ENCODE measurements around the gene GRID1.

The GRID1 gene

GRCh38 chr10:86226781-86227201, 139.8 kb downstream of the GRID1 start:
- no peak for TF ChIP-seq JUND (IDR thresholded peaks at IDR 0.05; ENCODE audit: low read depth)
- DNase-seq (ENCODE audit: low read depth in 1 of 2, low spot score in 1 of 2), result no peak
- in situ Hi-C loops (cut with HindIII; ENCODE audit: low pct_unique_long_range_greater_than_20kb, low sequenced_read_pairs), result no loop called here

GRCh38 chr10:86226016-86226415, 140.6 kb downstream of the GRID1 start:
- no peak for TF ChIP-seq JUND (IDR thresholded peaks at IDR 0.05; ENCODE audit: low read depth)
- in situ Hi-C loops (cut with HindIII; ENCODE audit: low pct_unique_long_range_greater_than_20kb, low sequenced_read_pairs), result no loop called here
- DNase-seq (ENCODE audit: low read depth in 1 of 2, low spot score in 1 of 2), result no peak

- DNase-seq (ENCODE audit: low read depth in 1 of 2, low spot score in 1 of 2), result no peak
- in situ Hi-C loops (cut with HindIII; ENCODE audit: low pct_unique_long_range_greater_than_20kb, low sequenced_read_pairs), result no loop called here
- no peak for TF ChIP-seq JUND (IDR thresholded peaks at IDR 0.05; ENCODE audit: low read depth)
Measured at GRCh38 chr10:86225103-86225782, 141.4 kb downstream of the GRID1 start.

GRCh38 chr10:86224354-86225102, 142.1 kb downstream of the GRID1 start:
- no peak for TF ChIP-seq JUND (IDR thresholded peaks at IDR 0.05; ENCODE audit: low read depth)
- in situ Hi-C loops (cut with HindIII; ENCODE audit: low pct_unique_long_range_greater_than_20kb, low sequenced_read_pairs), result no loop called here
- no peak for DNase-seq (ENCODE audit: low read depth in 1 of 2, low spot score in 1 of 2)

- in situ Hi-C loops (cut with HindIII; ENCODE audit: low pct_unique_long_range_greater_than_20kb, low sequenced_read_pairs), result no loop called here
- TF ChIP-seq JUND (IDR thresholded peaks at IDR 0.05; ENCODE audit: low read depth), result no peak
- DNase-seq (ENCODE audit: low read depth in 1 of 2, low spot score in 1 of 2), result no peak
Measured at GRCh38 chr10:86223256-86223655, 143.3 kb downstream of the GRID1 start.

GRCh38 chr10:86222687-86223086, 143.9 kb downstream of the GRID1 start:
- in situ Hi-C loops (cut with HindIII; ENCODE audit: low pct_unique_long_range_greater_than_20kb, low sequenced_read_pairs), result no loop called here
- no peak for DNase-seq (ENCODE audit: low read depth in 1 of 2, low spot score in 1 of 2)
- no peak for TF ChIP-seq JUND (IDR thresholded peaks at IDR 0.05; ENCODE audit: low read depth)

- TF ChIP-seq JUND (IDR thresholded peaks at IDR 0.05; ENCODE audit: low read depth), result no peak
- no peak for DNase-seq (ENCODE audit: low read depth in 1 of 2, low spot score in 1 of 2)
- in situ Hi-C loops (cut with HindIII; ENCODE audit: low pct_unique_long_range_greater_than_20kb, low sequenced_read_pairs), result no loop called here
Measured at GRCh38 chr10:86222336-86222650, 144.3 kb downstream of the GRID1 start.

GRCh38 chr10:86221442-86222335, 144.9 kb downstream of the GRID1 start:
- TF ChIP-seq JUND (IDR thresholded peaks at IDR 0.05; ENCODE audit: low read depth), result no peak
- DNase-seq (ENCODE audit: low read depth in 1 of 2, low spot score in 1 of 2), result no peak
- in situ Hi-C loops (cut with HindIII; ENCODE audit: low pct_unique_long_range_greater_than_20kb, low sequenced_read_pairs), result no loop called here

GRCh38 chr10:86220626-86221025, 146.0 kb downstream of the GRID1 start:
- no peak for TF ChIP-seq JUND (IDR thresholded peaks at IDR 0.05; ENCODE audit: low read depth)
- in situ Hi-C loops (cut with HindIII; ENCODE audit: low pct_unique_long_range_greater_than_20kb, low sequenced_read_pairs), result no loop called here
- no peak for DNase-seq (ENCODE audit: low read depth in 1 of 2, low spot score in 1 of 2)

- in situ Hi-C loops (cut with HindIII; ENCODE audit: low pct_unique_long_range_greater_than_20kb, low sequenced_read_pairs), result no loop called here
- no peak for TF ChIP-seq JUND (IDR thresholded peaks at IDR 0.05; ENCODE audit: low read depth)
Measured at GRCh38 chr10:86219271-86219670, 147.3 kb downstream of the GRID1 start.

GRCh38 chr10:86218842-86219241, 147.8 kb downstream of the GRID1 start:
- no peak for TF ChIP-seq JUND (IDR thresholded peaks at IDR 0.05; ENCODE audit: low read depth)
- in situ Hi-C loops (cut with HindIII; ENCODE audit: low pct_unique_long_range_greater_than_20kb, low sequenced_read_pairs), result no loop called here
- no peak for DNase-seq (ENCODE audit: low read depth in 1 of 2, low spot score in 1 of 2)

More at GRCh38 chr10:86219271-86219670, 147.3 kb downstream of the GRID1 start:
- DNase-seq (ENCODE audit: low read depth in 1 of 2, low spot score in 1 of 2), result no peak

GRCh38 chr10:86218160-86218559, 148.4 kb downstream of the GRID1 start:
- TF ChIP-seq JUND (IDR thresholded peaks at IDR 0.05; ENCODE audit: low read depth), result no peak
- in situ Hi-C loops (cut with HindIII; ENCODE audit: low pct_unique_long_range_greater_than_20kb, low sequenced_read_pairs), result no loop called here
- DNase-seq (ENCODE audit: low read depth in 1 of 2, low spot score in 1 of 2), result no peak
